Measurements from ENCODE around the gene SPAG9. TPM values are rescaled to one million over a fixed set of nuclear protein-coding genes. Genes with fewer than 3 reads are reported as not detected.

The SPAG9 gene, protein sequence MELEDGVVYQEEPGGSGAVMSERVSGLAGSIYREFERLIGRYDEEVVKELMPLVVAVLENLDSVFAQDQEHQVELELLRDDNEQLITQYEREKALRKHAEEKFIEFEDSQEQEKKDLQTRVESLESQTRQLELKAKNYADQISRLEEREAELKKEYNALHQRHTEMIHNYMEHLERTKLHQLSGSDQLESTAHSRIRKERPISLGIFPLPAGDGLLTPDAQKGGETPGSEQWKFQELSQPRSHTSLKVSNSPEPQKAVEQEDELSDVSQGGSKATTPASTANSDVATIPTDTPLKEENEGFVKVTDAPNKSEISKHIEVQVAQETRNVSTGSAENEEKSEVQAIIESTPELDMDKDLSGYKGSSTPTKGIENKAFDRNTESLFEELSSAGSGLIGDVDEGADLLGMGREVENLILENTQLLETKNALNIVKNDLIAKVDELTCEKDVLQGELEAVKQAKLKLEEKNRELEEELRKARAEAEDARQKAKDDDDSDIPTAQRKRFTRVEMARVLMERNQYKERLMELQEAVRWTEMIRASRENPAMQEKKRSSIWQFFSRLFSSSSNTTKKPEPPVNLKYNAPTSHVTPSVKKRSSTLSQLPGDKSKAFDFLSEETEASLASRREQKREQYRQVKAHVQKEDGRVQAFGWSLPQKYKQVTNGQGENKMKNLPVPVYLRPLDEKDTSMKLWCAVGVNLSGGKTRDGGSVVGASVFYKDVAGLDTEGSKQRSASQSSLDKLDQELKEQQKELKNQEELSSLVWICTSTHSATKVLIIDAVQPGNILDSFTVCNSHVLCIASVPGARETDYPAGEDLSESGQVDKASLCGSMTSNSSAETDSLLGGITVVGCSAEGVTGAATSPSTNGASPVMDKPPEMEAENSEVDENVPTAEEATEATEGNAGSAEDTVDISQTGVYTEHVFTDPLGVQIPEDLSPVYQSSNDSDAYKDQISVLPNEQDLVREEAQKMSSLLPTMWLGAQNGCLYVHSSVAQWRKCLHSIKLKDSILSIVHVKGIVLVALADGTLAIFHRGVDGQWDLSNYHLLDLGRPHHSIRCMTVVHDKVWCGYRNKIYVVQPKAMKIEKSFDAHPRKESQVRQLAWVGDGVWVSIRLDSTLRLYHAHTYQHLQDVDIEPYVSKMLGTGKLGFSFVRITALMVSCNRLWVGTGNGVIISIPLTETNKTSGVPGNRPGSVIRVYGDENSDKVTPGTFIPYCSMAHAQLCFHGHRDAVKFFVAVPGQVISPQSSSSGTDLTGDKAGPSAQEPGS (N-terminal part only)
- 37.3 TPM for total RNA-seq
- 35.6 TPM for polyA plus RNA-seq
- long read RNA-seq, donor 1: 0 reads
- long read RNA-seq, donor 2: 0 reads
- long read RNA-seq, donor 3, full-length matches to known transcripts: 2 of 2 reads
- long read RNA-seq, donor 3, partial matches to known transcripts: 0 of 2 reads
- long read RNA-seq, donor 3, other reads (novel, unspliced or antisense): 0 of 2 reads
- long read RNA-seq, donor 4, full-length matches to known transcripts: 2 of 2 reads
- long read RNA-seq, donor 4, partial matches to known transcripts: 0 of 2 reads
- long read RNA-seq, donor 4, other reads (novel, unspliced or antisense): 0 of 2 reads
- long read RNA-seq, donor 5, transcript SPAG9-207 (3 exons, 828 nt): major isoform, 5 of 5 reads
- long read RNA-seq, donor 5, partial matches to known transcripts: 0 of 5 reads
- long read RNA-seq, donor 5, other reads (novel, unspliced or antisense): 0 of 5 reads
- long read RNA-seq, donor 6, transcript SPAG9-207 (3 exons, 828 nt): major isoform, 7 of 7 reads
- long read RNA-seq, donor 6, partial matches to known transcripts: 0 of 7 reads
- long read RNA-seq, donor 6, other reads (novel, unspliced or antisense): 0 of 7 reads
- long read RNA-seq, donor 7, full-length matches to known transcripts: 1 of 187 reads
- long read RNA-seq, donor 7, partial matches to known transcripts: 186 of 187 reads
- long read RNA-seq, donor 7, other reads (novel, unspliced or antisense): 0 of 187 reads
- long read RNA-seq, donor 8, full-length matches to known transcripts: 1 of 1 reads
- long read RNA-seq, donor 8, partial matches to known transcripts: 0 of 1 reads
- long read RNA-seq, donor 8, other reads (novel, unspliced or antisense): 0 of 1 reads
- long read RNA-seq, donor 9, partial matches to known transcripts: 0 of 4 reads
- long read RNA-seq, donor 9, other reads (novel, unspliced or antisense): 0 of 4 reads
- long read RNA-seq, donor 10: 0 reads

DNA sequence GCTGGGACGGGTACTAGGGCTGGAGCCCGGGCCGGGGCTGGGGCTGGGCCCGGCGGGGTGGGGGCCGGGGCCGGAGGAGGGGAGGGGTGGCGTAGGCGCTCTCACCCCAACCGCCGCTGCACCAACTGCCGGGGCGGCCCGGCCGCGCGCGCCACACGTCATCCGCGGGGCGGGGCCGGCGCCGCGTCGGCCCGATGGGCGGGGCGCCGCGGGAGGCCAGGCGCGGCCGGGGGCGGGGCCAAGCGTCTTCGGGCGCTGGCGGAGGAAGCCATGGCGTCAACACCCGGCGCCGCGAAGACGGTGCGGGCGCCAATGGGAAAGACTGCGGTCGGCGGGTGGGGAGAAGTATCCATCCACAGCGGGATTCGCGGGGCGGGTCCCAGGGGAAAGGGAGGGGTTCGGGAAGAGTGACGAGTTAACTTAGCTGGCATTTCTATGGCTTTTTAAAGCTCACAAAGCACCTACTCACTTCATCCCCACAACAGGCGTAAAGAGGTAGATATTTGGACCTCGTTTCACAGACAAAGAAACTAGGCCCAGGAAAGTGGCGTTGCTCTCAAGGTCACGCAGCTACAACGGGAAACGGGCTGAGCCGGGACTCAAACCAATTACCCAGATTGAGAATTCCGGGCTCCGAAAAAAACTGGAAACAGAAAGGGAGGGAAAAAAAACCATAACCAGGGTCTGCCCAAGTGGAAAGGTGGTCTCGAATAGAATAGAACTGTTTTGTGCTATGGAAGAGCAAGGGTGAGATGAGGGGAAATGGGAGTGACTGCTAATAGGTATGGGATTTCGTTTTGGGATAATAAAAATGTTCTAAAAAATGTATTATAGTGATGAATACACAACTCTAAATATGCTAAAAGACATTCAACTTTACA lies at the start of gene SPAG9:
SPAG9 (minus strand) TSS at position 130 of the 881 bp plus-strand sequence. CDS start 212 bp downstream, outside the sequence.
- no peaks in the 10 kb centered on the region for H3K9me3 ChIP-seq (ENCODE audit: control insufficient read depth in 2 of 2, insufficient read depth in 1 of 2, low read length in 1 of 2)
- H3K27ac ChIP-seq (ENCODE audit: low read depth in 1 of 2, low read length in 1 of 2): peak within 1 kb of the TSS; percentile 95
- WGBS: under 1% methylated on average over 68 of the region's 68 CpGs
- DNase-seq (ENCODE audit: low read depth in 6 of 9, low spot score in 9 of 9): peak; percentile 74 to 94 (median 82)
- H3K4me1 ChIP-seq (ENCODE audit: control insufficient read depth in 2 of 2, insufficient read depth in 2 of 2, low read length in 2 of 2): peaks cover 19 to 27% of the 10 kb centered on the region in 2 donors
- peak within 1 kb of the TSS; percentile 91 to 100 for H3K4me3 ChIP-seq (ENCODE audit: low read length in 2 of 2)
- H3K36me3 ChIP-seq (ENCODE audit: control insufficient read depth in 2 of 2, insufficient read depth in 2 of 2, low read length in 1 of 2): no peaks in the 10 kb centered on the region
- H3K27me3 ChIP-seq (ENCODE audit: control insufficient read depth in 2 of 2, insufficient read depth in 1 of 2, low read length in 1 of 2): no peaks in the 10 kb centered on the region

DNA sequence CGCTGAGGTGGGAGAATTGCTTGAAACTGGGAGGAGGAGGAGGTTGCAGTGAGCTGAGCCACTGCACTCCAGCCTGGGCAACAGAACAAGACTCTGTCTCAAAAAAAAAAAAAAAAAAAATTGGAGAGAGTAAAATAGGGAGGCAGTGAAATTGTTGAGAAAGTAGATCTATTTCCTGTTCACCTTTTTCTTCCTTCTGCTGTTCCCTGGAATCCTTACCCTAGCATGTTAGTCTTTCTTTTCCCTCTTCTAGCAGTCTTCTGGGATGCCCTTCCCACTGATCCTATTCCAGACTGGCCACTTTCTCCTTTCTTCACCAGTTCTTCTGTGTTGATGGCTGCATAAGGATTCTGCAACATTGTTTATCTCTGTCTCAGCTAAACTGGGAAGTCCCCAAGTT lies 48.7 kb upstream of the SPAG9 start:
- Histone ChIP-seq H3K9me3 (ENCODE audit: control insufficient read depth in 2 of 2, insufficient read depth in 1 of 2, low read length in 1 of 2) (no peaks in the 10 kb centered on the region), H3K4me1 (ENCODE audit: control insufficient read depth in 2 of 2, insufficient read depth in 2 of 2, low read length in 2 of 2) (peaks cover 0 to 18% of the 10 kb centered on the region in 2 donors), H3K4me3 (ENCODE audit: low read length in 2 of 2) (no peak overlapping the region), H3K27me3 (ENCODE audit: control insufficient read depth in 2 of 2, insufficient read depth in 1 of 2, low read length in 1 of 2) (no peaks in the 10 kb centered on the region), H3K36me3 (ENCODE audit: control insufficient read depth in 2 of 2, insufficient read depth in 2 of 2, low read length in 1 of 2) (peaks cover 7 to 31% of the 10 kb centered on the region in 2 donors), H3K27ac (ENCODE audit: low read depth in 1 of 2, low read length in 1 of 2) (no peak overlapping the region)
- no peak for DNase-seq (ENCODE audit: low read depth in 6 of 9, low spot score in 9 of 9)
- 98% methylated on average over 1 of the region's 1 CpG for WGBS

DNA sequence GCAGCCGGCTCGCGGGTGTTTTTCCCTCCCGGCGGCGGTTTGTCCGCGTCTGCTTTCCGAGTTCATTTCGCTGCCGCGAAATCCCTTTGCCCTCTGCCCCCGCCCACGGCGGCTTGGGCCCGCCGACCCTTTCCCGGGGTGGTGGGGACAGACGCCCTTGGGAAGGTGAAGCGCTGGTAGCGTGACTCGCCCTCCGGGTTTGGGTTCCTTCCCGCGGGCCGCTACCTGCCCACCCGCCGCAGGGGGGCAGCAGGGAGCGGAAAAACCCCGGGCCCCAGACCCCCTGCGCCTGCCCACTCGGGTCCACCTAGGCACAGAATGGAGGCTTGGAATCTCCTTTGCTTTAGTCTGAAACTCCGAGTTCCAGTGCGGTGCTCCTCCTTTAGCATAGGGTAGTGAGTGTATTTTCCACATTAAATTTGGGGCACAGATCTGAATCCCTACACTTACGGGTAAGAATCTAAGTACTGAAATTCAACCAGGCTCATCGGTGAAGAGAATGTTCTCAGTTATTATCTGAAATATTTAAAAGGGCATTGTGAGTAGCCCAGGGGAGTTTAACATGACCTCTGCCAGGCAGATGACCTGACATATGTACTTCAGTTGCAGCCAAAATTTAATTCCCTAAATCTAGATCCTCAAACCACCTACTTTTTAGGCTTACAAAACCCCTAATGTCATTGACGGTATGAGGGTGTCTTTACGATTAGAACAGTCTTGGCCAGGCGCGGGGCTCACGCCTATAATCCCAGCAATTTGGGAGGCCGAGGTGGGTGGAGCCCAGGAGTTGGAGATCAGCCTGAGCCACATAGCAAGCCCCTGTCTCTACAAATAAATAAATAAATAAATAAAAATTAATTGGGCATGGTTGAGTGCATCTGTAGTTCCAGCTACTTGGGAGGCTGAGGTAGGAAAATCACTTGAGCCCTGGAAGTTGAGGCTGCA lies 46.6 kb upstream of the SPAG9 start:
- H3K36me3 ChIP-seq (ENCODE audit: control insufficient read depth in 2 of 2, insufficient read depth in 2 of 2, low read length in 1 of 2): peaks cover 5 to 33% of the 10 kb centered on the region in 2 donors

GRCh38 chr17:51166198-51166986 lies 45.7 kb upstream of the SPAG9 start, which contains the start of gene NME2:
TSS of gene NME2 (plus strand) at chr17:51166411. CDS start at chr17:51166831, 420 bp downstream.
- no peaks in the 10 kb centered on the region for H3K9me3 ChIP-seq (ENCODE audit: control insufficient read depth in 2 of 2, insufficient read depth in 1 of 2, low read length in 1 of 2)
- H3K4me1 ChIP-seq (ENCODE audit: control insufficient read depth in 2 of 2, insufficient read depth in 2 of 2, low read length in 2 of 2): peaks cover 0 to 18% of the 10 kb centered on the region in 2 donors
- peak in 8 of 9 donors; percentile 9 to 66 (median 48) for DNase-seq (ENCODE audit: low read depth in 6 of 9, low spot score in 9 of 9)
- peak within 1 kb of the TSS; percentile 78 to 80 for H3K4me3 ChIP-seq (ENCODE audit: low read length in 2 of 2)
- peak within 1 kb of the TSS; percentile 67 to 89 for H3K27ac ChIP-seq (ENCODE audit: low read depth in 1 of 2, low read length in 1 of 2)
- under 1% methylated on average over 98 of the region's 98 CpGs for WGBS
- H3K27me3 ChIP-seq (ENCODE audit: control insufficient read depth in 2 of 2, insufficient read depth in 1 of 2, low read length in 1 of 2): no peaks in the 10 kb centered on the region
- H3K36me3 ChIP-seq (ENCODE audit: control insufficient read depth in 2 of 2, insufficient read depth in 2 of 2, low read length in 1 of 2): peaks cover 13 to 33% of the 10 kb centered on the region in 2 donors

More for the DNA sequence above, 46.6 kb upstream of the SPAG9 start:
- 17% methylated on average over 42 of the region's 42 CpGs for WGBS
- H3K27me3 ChIP-seq (ENCODE audit: control insufficient read depth in 2 of 2, insufficient read depth in 1 of 2, low read length in 1 of 2): no peaks in the 10 kb centered on the region
- DNase-seq (ENCODE audit: low read depth in 6 of 9, low spot score in 9 of 9): peak in 7 of 9 donors; percentile 27 to 76 (median 47)
- peak overlapping the region; percentile 52 to 55 for H3K27ac ChIP-seq (ENCODE audit: low read depth in 1 of 2, low read length in 1 of 2)
- no peaks in the 10 kb centered on the region for H3K9me3 ChIP-seq (ENCODE audit: control insufficient read depth in 2 of 2, insufficient read depth in 1 of 2, low read length in 1 of 2)
- peaks cover 0 to 18% of the 10 kb centered on the region in 2 donors for H3K4me1 ChIP-seq (ENCODE audit: control insufficient read depth in 2 of 2, insufficient read depth in 2 of 2, low read length in 2 of 2)
- peak overlapping the region; percentile 78 to 80 for H3K4me3 ChIP-seq (ENCODE audit: low read length in 2 of 2)

DNA sequence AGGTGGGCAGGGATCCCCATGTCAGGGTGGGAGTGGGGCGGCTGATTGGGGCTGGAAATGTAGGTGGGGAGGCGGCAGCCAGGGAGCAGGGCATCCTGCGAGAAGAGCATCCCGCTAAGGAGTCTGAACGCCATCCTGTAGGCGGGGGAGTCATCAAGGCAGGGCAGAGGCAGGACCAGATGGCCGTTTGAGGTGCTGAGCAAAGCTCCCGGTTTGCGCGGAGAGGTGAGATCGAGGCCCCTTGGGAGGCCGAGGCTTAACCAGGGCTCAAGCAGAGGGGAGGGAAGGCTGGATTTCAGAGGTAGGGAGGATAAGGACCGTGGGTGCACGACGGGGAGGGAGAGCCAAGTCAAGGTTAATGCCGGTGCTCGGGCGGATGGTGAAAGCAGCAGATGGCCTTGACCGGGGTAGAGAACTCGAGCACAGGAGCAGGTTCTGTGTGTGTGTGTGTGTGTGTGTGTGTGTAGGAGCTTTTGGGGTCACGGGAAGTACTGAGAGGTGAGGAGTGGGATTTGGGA lies 45.1 kb upstream of the SPAG9 start:
- H3K9me3 ChIP-seq (ENCODE audit: control insufficient read depth in 2 of 2, insufficient read depth in 1 of 2, low read length in 1 of 2): no peaks in the 10 kb centered on the region
- 31% methylated on average over 21 of the region's 21 CpGs for WGBS
- DNase-seq (ENCODE audit: low read depth in 6 of 9, low spot score in 9 of 9): peak in 3 of 9 donors; percentile 6 to 42 (median 8)
- H3K27me3 ChIP-seq (ENCODE audit: control insufficient read depth in 2 of 2, insufficient read depth in 1 of 2, low read length in 1 of 2): no peaks in the 10 kb centered on the region
- H3K4me3 ChIP-seq (ENCODE audit: low read length in 2 of 2): peak overlapping the region; percentile 78 to 80
- H3K36me3 ChIP-seq (ENCODE audit: control insufficient read depth in 2 of 2, insufficient read depth in 2 of 2, low read length in 1 of 2): peaks cover 19 to 35% of the 10 kb centered on the region in 2 donors
- H3K27ac ChIP-seq (ENCODE audit: low read depth in 1 of 2, low read length in 1 of 2): peak overlapping the region; percentile 67 to 89
- H3K4me1 ChIP-seq (ENCODE audit: control insufficient read depth in 2 of 2, insufficient read depth in 2 of 2, low read length in 2 of 2): peaks cover 0 to 18% of the 10 kb centered on the region in 2 donors

Measured in thymus (tissue), 14 donors.